KMS-11 (cell line): ENCODE measurements around the gene BBS1.

Experiments
- H2AFZ ChIP-seq: fragments of 200-600 bp; sonication (generic); 2 replicates; pipeline ENCODE4 v1.6.1; 2016; ENCODE audit warnings: antibody characterized with exemption, mixed run types, low read depth
- H3K27ac ChIP-seq: fragments of 200-600 bp; sonication (generic); 2 replicates; pipeline ENCODE4 v1.6.1; 2016; ENCODE audit warnings: mild to moderate bottlenecking, mixed run types
- H3K27me3 ChIP-seq: fragments of 200-600 bp; sonication (generic); 2 replicates; pipeline ENCODE4 v1.6.1; 2017; ENCODE audit warnings: mild to moderate bottlenecking, low read depth, mixed run types, moderate library complexity; ENCODE audit not compliant: insufficient read depth
- H3K36me3 ChIP-seq: fragments of 200-600 bp; sonication (generic); 2 replicates; pipeline ENCODE4 v1.6.1; 2017; ENCODE audit warnings: mild to moderate bottlenecking, mixed run types; ENCODE audit not compliant: insufficient read depth
- H3K4me1 ChIP-seq: fragments of 200-600 bp; sonication (generic); 2 replicates; pipeline ENCODE4 v1.6.1; 2016; ENCODE audit warnings: mild to moderate bottlenecking, low read depth, mixed run types; ENCODE audit not compliant: poor library complexity, severe bottlenecking
- H3K4me2 ChIP-seq: fragments of 200-600 bp; sonication (generic); 2 replicates; pipeline ENCODE4 v1.7.0; 2016; ENCODE audit warnings: mild to moderate bottlenecking, mixed run types
- H3K4me3 ChIP-seq: fragments of 200-600 bp; sonication (generic); IDR thresholded peaks from 2 replicates; pipeline ENCODE4 v1.6.1; 2017; ENCODE audit warnings: low read depth, low read length, mixed read lengths; ENCODE audit not compliant: insufficient read depth
- H3K79me2 ChIP-seq: fragments of 200-600 bp; sonication (generic); 2 replicates; pipeline ENCODE4 v1.6.1; 2016; ENCODE audit warnings: low read depth, mixed run types; ENCODE audit not compliant: insufficient read depth
- H3K9ac ChIP-seq: fragments of 200-600 bp; sonication (generic); 2 replicates; pipeline ENCODE4 v1.6.1; 2016; ENCODE audit warnings: mild to moderate bottlenecking, mixed run types
- H4K20me1 ChIP-seq: fragments of 200-600 bp; sonication (generic); 2 replicates; pipeline ENCODE4 v1.6.1; 2016; ENCODE audit warnings: mild to moderate bottlenecking, mixed run types; ENCODE audit not compliant: insufficient read depth
- TF ChIP-seq, protein P1 (sequence below): fragments of 200-600 bp; sonication (generic); conservative IDR thresholded peaks from 2 replicates; pipeline ENCODE4 v1.6.1; 2017; ENCODE audit warnings: low read depth, mild to moderate bottlenecking, antibody characterized with exemption, low read length, moderate library complexity, mixed read lengths

The BBS1 gene

DNA sequence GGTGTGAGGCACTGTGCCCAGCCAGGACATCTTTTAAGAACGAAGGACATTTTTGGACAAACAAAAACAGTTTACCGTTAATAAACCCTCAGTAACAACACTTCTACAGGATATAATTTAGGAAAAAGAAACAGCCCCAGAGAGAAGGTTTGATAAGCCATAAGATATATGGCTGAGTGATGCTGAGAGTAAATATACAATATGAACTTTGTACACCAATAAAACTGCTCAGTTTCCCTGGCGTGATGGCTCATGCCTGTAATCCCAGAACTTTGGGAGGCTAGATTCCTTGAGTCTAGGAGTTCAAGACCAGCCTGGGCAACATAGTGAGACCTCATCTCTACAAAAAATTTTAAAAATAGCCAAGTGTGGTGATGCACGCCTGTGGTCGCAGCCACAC is 11.9 kb upstream of the BBS1 start:
- no peaks in the 10 kb centered on the region for H3K36me3 ChIP-seq
- H3K9ac ChIP-seq = no peak overlapping the region
- no peaks in the 10 kb centered on the region for H3K79me2 ChIP-seq
- no peaks in the 10 kb centered on the region for H4K20me1 ChIP-seq
- H3K4me2 ChIP-seq = no peak overlapping the region
- no peak overlapping the region for H3K27ac ChIP-seq
- TF ChIP-seq, protein P1, sequence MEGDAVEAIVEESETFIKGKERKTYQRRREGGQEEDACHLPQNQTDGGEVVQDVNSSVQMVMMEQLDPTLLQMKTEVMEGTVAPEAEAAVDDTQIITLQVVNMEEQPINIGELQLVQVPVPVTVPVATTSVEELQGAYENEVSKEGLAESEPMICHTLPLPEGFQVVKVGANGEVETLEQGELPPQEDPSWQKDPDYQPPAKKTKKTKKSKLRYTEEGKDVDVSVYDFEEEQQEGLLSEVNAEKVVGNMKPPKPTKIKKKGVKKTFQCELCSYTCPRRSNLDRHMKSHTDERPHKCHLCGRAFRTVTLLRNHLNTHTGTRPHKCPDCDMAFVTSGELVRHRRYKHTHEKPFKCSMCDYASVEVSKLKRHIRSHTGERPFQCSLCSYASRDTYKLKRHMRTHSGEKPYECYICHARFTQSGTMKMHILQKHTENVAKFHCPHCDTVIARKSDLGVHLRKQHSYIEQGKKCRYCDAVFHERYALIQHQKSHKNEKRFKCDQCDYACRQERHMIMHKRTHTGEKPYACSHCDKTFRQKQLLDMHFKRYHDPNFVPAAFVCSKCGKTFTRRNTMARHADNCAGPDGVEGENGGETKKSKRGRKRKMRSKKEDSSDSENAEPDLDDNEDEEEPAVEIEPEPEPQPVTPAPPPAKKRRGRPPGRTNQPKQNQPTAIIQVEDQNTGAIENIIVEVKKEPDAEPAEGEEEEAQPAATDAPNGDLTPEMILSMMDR = no peak
- no peak overlapping the region for H2AFZ ChIP-seq
- no peak overlapping the region for H3K4me3 ChIP-seq
- no peaks in the 10 kb centered on the region for H3K4me1 ChIP-seq
- no peaks in the 10 kb centered on the region for H3K27me3 ChIP-seq

DNA sequence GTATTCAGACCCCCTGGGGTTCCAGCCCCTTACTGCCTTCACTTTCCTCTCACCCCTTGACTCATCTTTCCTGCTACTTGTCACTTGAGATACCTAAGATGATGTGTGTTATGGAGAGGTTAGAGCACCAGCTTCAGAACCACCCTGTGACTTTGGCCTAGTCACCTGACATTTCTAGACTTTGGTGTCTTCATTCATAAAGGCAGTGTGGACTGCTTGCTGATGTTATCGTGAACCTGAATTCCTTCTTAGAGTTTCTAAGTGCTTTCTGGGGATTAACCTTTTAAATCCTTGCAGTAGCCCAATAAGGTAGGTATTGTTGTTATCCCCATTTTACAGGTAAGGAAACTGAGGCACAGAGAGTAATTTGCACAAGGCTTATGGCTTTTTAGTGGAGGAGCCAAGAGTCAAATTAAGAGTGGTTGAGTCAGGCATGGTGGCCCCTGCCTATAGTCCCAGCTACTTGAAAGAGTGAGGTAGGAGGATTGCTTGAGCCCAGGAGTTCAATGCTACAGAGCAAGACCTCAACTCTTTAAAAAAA is 5.1 kb upstream of the BBS1 start:
- Histone ChIP-seq H4K20me1 (no peaks in the 10 kb centered on the region), H3K36me3 (no peaks in the 10 kb centered on the region), H2AFZ (no peak overlapping the region), H3K9ac (no peak overlapping the region), H3K27ac (no peak overlapping the region), H3K4me1 (peaks cover 4% of the 10 kb centered on the region), H3K27me3 (no peaks in the 10 kb centered on the region), H3K79me2 (no peaks in the 10 kb centered on the region), H3K4me3 (no peak overlapping the region), H3K4me2 (no peak overlapping the region)
- TF ChIP-seq, protein P1 = no peak

DNA sequence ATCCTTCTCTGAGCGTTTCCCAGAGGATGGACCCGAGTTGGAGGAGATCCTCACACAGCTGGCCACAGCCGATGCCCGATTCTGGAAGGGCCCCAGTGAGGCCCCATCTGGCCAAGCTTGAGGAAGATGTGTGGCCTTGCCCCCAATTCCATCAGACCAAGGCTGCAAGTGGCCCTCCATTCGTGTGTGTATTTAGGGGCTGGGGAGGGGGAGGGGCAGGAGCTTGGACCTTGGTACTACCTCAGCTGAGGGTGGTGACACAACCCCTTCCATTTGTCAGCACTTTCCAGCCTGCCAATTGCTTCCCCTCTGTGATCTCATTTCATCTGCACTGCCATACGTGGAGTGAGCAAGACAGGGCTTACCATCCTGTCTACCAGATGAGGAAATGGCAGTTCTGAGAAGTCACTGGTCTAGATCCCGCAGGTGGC is 1.3 kb upstream of the BBS1 start:
- TF ChIP-seq, protein P1 = no peak
- peaks cover 9% of the 10 kb centered on the region for H3K4me1 ChIP-seq
- no peak overlapping the region for H3K4me3 ChIP-seq
- no peaks in the 10 kb centered on the region for H3K36me3 ChIP-seq
- no peak overlapping the region for H3K4me2 ChIP-seq
- H3K79me2 ChIP-seq = peaks cover 6% of the 10 kb centered on the region
- no peak overlapping the region for H3K9ac ChIP-seq
- H2AFZ ChIP-seq = no peak overlapping the region
- no peaks in the 10 kb centered on the region for H4K20me1 ChIP-seq
- no peak overlapping the region for H3K27ac ChIP-seq
- H3K27me3 ChIP-seq = no peaks in the 10 kb centered on the region

DNA sequence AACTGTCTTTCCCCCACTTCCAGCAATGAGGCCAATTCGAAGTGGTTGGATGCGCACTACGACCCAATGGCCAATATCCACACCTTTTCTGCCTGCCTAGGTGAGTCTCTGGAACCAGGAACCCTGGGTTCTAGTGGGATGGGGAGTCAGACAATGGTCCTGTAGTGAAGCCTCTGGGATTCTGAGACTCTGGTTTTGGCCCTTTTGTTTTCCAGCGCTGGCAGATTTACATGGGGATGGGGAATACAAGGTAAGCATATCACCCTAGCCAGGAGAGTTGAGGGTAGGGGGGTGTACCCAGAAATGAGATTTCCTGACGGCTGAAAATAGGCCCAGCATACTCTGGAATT is 530 bp downstream of the BBS1 start:
- Histone ChIP-seq H3K27me3 (no peaks in the 10 kb centered on the region), H4K20me1 (no peaks in the 10 kb centered on the region), H3K79me2 (peaks cover 6% of the 10 kb centered on the region), H3K4me1 (peaks cover 9% of the 10 kb centered on the region), H3K27ac (no peak overlapping the region), H3K9ac (no peak overlapping the region; the same call in 1 of the 2 replicates), H3K4me3 (no peak overlapping the region), H3K36me3 (no peaks in the 10 kb centered on the region), H2AFZ (peak overlapping the region; percentile 97; the same call in 1 of the 2 replicates), H3K4me2 (peak overlapping the region; percentile 83)
- TF ChIP-seq, protein P1 = no peak
